K562 treated with DMSO at 1 percent for 48 hours (cell line): Measurements from ENCODE around the gene ENDOU. TPM values are rescaled to one million over a fixed set of nuclear protein-coding genes. Genes with fewer than 3 reads are reported as not detected.

Source experiments
- total RNA-seq: library from RNA; unstranded; fragments of 300-600 nt; gene quantifications from 2 replicates; pipeline ENCODE4 v1.2.3, GENCODE V29; 2022; ENCODE audit warnings: low replicate concordance; ENCODE audit errors: extremely low read depth

ENDOU gene, protein sequence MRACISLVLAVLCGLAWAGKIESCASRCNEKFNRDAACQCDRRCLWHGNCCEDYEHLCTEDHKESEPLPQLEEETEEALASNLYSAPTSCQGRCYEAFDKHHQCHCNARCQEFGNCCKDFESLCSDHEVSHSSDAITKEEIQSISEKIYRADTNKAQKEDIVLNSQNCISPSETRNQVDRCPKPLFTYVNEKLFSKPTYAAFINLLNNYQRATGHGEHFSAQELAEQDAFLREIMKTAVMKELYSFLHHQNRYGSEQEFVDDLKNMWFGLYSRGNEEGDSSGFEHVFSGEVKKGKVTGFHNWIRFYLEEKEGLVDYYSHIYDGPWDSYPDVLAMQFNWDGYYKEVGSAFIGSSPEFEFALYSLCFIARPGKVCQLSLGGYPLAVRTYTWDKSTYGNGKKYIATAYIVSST
- total RNA-seq = not detected in 2 replicates

DNA sequence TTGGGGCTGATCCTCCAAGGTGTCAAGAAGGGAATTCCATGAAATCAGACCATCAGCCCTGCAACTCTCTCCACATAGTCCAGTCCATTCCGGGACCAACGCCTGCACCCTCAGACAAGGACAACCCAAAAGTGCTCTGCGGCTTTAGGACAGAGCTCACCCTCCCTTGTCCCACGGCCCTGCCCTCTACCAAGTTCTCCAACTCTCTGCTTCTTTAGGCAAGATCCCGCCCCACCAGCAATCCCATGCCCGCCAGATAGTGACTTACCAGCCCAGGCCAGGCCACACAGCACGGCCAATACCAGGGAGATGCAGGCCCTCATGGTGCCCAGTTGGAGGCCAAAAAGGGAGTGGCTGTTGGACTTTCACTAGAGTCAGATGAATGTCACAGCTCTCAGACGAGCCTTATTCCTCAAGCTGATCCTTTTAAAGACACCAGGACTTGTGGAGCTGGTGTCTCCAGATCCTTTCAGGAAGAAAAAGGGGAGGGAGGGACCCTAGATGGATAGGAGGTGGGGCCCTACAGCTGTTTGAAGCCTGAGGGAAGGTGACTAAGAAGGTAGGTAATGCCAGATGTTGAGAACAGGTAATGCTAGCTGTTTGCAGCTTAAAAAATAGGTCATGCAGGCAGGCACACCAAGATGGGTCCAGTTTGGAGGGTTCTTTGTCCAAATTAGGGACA, at the start of gene ENDOU:
Gene ENDOU, minus strand, starts transcription at position 400 of the 682 bp plus-strand sequence. Its CDS starts 77 bp downstream, at position 323.

DNA sequence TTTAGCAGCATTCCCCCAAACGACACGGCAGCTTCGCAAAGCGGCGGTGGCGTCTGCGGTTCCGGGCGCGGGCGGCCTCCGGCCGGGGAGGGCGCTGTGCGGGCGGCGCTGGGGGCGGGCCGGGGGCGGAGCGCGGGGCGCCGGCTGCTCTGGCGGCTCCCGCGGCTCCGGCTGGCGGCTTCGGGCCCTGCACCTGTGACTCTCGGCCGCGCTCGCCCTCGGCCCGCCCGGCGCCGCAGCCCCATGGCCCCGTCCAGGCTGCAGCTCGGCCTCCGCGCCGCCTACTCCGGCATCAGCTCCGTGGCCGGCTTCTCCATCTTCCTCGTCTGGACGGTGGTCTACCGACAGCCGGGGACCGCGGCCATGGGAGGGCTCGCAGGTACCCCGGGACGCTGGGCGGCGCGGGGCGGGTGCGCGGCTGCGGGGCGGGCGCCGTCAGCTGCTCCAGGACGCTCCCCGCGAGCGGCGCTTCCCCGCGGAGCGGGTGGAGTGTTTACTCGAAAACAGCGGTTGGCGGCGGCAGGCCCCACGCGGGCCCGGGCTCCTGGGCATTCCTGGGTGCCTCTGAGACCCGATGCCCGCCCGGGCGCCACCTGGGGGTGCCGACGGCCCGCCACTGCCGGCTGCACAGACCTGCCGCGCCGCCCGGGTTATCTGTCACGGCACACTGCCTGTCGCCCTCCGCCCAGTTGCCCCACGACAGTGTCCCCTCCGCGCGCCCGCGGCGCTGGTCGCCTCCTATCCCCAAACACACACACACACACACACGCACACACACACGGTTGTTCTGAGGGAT, 48.0 kb upstream of the ENDOU start, which contains the start of gene SLC48A1:
Gene SLC48A1, plus strand, starts transcription at position 177 of the 796 bp plus-strand sequence. Its CDS starts 67 bp downstream, at position 244.

DNA sequence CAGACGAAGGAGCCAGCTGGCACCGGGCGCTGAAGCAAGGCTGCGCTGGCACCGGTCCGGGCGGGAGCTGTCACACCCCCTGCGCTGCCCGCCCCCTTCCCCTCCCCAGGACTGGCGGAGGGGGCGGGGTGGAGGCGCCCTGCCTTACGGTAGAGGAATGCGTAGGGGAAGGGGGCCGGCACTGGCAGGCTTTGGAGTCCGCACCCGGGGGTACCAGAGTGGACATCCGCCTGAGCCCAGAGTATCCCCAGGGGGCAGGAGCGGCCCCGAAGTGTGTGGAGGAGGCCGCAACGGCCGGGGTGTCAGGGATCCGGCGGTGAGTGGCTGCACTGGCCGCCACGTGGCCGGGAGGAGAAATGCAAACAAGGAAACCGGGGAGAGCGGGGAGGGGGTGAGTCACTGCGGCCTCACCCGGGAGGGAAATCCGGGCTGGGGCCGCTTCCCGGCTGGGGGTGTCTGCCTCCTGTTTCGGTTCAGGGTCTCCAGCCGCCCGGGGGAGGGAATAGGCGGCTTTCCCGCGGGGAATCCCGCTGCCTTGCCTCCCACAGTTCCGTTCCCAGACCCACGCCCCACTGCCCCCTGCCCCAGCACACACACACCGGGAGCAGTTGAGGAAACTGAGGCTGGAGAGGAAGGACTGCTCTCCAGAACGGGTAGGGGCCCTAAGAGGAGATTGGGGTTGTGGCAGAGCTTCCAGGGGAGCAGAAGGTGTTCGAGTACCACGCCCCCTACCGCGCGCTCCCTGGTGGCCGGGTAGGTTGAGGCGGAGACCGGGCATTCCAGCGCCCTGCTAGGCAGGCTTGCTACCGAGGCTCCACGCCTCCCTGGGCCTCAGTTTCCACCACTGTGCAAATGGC, 33.8 kb upstream of the ENDOU start, which contains the start of gene RAPGEF3:
Gene RAPGEF3, minus strand, starts transcription at position 47 of the 857 bp plus-strand sequence. CDS start 324 bp downstream, outside the sequence.

DNA sequence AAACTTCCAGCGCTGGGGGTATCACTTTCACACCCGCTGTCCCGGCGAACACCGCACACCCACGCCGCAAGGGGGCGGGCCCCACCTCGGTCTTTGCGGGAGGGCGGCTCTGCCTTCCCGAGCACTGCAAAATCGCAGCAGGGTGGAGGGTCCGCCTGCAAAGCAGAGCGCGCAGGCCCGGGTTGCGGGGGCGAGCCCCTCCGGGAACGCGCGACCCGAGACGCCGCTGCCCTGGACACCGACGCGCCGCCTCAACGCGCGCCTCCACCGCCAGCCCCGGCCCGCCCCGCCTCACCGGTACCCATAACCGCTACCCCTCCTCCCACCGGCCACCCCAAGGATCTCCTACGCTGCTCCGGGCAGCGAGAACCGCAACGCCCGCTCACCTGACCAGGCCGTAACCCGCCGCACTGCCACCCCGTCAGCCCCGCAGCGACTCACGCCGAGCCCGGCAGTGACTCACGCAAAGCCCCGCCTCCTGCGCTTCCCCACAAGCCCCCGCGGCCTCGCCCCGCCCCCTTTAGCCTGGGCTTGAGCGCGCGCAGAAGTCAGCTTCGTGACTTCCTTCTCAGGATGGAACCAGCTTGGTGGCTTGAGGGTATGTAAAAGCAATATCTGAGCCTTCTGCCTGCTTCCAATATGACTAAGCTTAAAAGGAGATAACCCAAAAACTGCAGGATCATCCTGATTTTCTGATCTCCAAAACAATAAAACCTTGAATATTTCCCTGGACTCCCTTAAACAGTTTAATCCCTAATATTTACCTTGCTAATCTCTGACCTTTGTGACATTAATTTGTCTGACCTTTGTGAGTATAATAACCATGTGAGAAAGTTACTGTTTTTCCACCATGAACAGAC, 19.5 kb downstream of the ENDOU start, which contains the start of gene RPAP3:
Gene RPAP3, minus strand, starts transcription at position 465 of the 860 bp plus-strand sequence. CDS start 3,190 bp downstream, outside the sequence.

Other genes starting within 250 kb of the ENDOU start
- not detected in 2 replicates for gene RPAP3, start 19.5 kb downstream of the ENDOU start, total RNA-seq
- gene RAPGEF3, start 33.4 kb upstream of the ENDOU start, total RNA-seq = not detected in 2 replicates
- gene SLC48A1, start 47.7 kb upstream of the ENDOU start, total RNA-seq = not detected in 2 replicates
- gene HDAC7, start 94.4 kb upstream of the ENDOU start, total RNA-seq = not detected in 2 replicates
- not detected in 2 replicates for gene VDR, start 179.5 kb upstream of the ENDOU start, total RNA-seq
- not detected in 2 replicates for gene TMEM106C, start 238.1 kb upstream of the ENDOU start, total RNA-seq